HG03457 (cell line): ENCODE results near the gene FCHSD2.
"Not testable (repeated sequence)": the region's sequence is repeated elsewhere in the genome, so short reads cannot be mapped to it uniquely, and the experiment has no call there.

Experiments used
- ATAC-seq: cut with Tn5 transposase; IDR thresholded peaks from one replicate; pipeline ENCODE4 v1.9.1; 2021; ENCODE audit warnings: moderate number of reproducible peaks; ENCODE audit not compliant: unreplicated experiment

The FCHSD2 gene

GRCh38 chr11:73017024-73017751 lies 124.9 kb downstream of the FCHSD2 start:
- no peak for ATAC-seq

GRCh38 chr11:73013021-73013420 lies 129.1 kb downstream of the FCHSD2 start:
- ATAC-seq: no peak

- no peak for ATAC-seq
These were observed 129.8 kb downstream of the FCHSD2 start for GRCh38 chr11:73012121-73012863.

GRCh38 chr11:73011126-73011817 lies 130.8 kb downstream of the FCHSD2 start:
- no peak for ATAC-seq

- no peak for ATAC-seq
These were observed 132.1 kb downstream of the FCHSD2 start for GRCh38 chr11:73009972-73010371.

GRCh38 chr11:73004088-73004487 lies 138.0 kb downstream of the FCHSD2 start:
- ATAC-seq: no peak

- no peak for ATAC-seq
These were observed 139.0 kb downstream of the FCHSD2 start for GRCh38 chr11:73003088-73003487.

- no peak for ATAC-seq
These were observed 139.9 kb downstream of the FCHSD2 start for GRCh38 chr11:73002214-73002613.

GRCh38 chr11:73001615-73002014 lies 140.5 kb downstream of the FCHSD2 start:
- no peak for ATAC-seq

GRCh38 chr11:72998676-72999075 lies 143.4 kb downstream of the FCHSD2 start:
- ATAC-seq: no peak

GRCh38 chr11:72996959-72997358 lies 145.2 kb downstream of the FCHSD2 start:
- ATAC-seq: no peak

- ATAC-seq: no peak
These were observed 152.4 kb downstream of the FCHSD2 start for GRCh38 chr11:72989727-72990126.

- no peak for ATAC-seq
These were observed 153.3 kb downstream of the FCHSD2 start for GRCh38 chr11:72988821-72989220.

- ATAC-seq: no peak
These were observed 156.5 kb downstream of the FCHSD2 start for GRCh38 chr11:72985645-72986044.

- ATAC-seq: no peak
These were observed 157.6 kb downstream of the FCHSD2 start for GRCh38 chr11:72984453-72985077.

GRCh38 chr11:72983560-72983959 lies 158.6 kb downstream of the FCHSD2 start:
- ATAC-seq: no peak

GRCh38 chr11:72981971-72982685 lies 160.0 kb downstream of the FCHSD2 start:
- no peak for ATAC-seq

GRCh38 chr11:72981080-72981479 lies 161.0 kb downstream of the FCHSD2 start:
- no peak for ATAC-seq

GRCh38 chr11:72977782-72978181 lies 164.3 kb downstream of the FCHSD2 start:
- not testable (repeated sequence) for ATAC-seq

GRCh38 chr11:72976522-72976892 lies 165.6 kb downstream of the FCHSD2 start:
- ATAC-seq: not testable (repeated sequence)
